Fibroblast of skin of abdomen (primary cell): Measurements from ENCODE around the gene C11orf86.
A peak's percentile ranks its signal among the peaks of the same experiment; 100 is the strongest.
"Not testable (repeated sequence)": the region's sequence is repeated elsewhere in the genome, so short reads cannot be mapped to it uniquely, and the experiment has no call there.

Source experiments
- DNase-seq: peaks from one replicate; pipeline ENCODE4 v3.0.0-alpha.2; 2013

The C11orf86 gene

GRCh38 chr11:66967670-66968425 lies 7.3 kb upstream of the C11orf86 start:
- peak; percentile 89 for DNase-seq

GRCh38 chr11:66969584-66970225 lies 5.4 kb upstream of the C11orf86 start:
- DNase-seq: peak; percentile 95

GRCh38 chr11:66970371-66970806 lies 4.7 kb upstream of the C11orf86 start:
- no peak for DNase-seq

GRCh38 chr11:66970807-66971442 lies 4.2 kb upstream of the C11orf86 start:
- peak; percentile 99 for DNase-seq

GRCh38 chr11:66971488-66971887 lies 3.6 kb upstream of the C11orf86 start:
- no peak for DNase-seq

GRCh38 chr11:66973956-66974580 lies 1.0 kb upstream of the C11orf86 start:
- peak; percentile 82 for DNase-seq

GRCh38 chr11:66975405-66976027 lies 412 bp downstream of the C11orf86 start:
- no peak for DNase-seq

GRCh38 chr11:66976028-66976467 lies 944 bp downstream of the C11orf86 start:
- DNase-seq: no peak

- DNase-seq: no peak
Measured at GRCh38 chr11:66976925-66977324, 1.8 kb downstream of the C11orf86 start.

- DNase-seq: no peak
Measured at GRCh38 chr11:66978229-66978628, 3.1 kb downstream of the C11orf86 start.

- DNase-seq: no peak
Measured at GRCh38 chr11:66978717-66979116, 3.6 kb downstream of the C11orf86 start.

GRCh38 chr11:66979336-66979980 lies 4.4 kb downstream of the C11orf86 start:
- DNase-seq: peak; percentile 51

- peak; percentile 93 for DNase-seq
Measured at GRCh38 chr11:66981976-66982578, 7.0 kb downstream of the C11orf86 start.

- no peak for DNase-seq
Measured at GRCh38 chr11:66983275-66983924, 8.3 kb downstream of the C11orf86 start.

- no peak for DNase-seq
Measured at GRCh38 chr11:66985508-66986177, 10.5 kb downstream of the C11orf86 start.

GRCh38 chr11:66986178-66986545 lies 11.1 kb downstream of the C11orf86 start:
- no peak for DNase-seq

- no peak for DNase-seq
Measured at GRCh38 chr11:66987158-66987620, 12.1 kb downstream of the C11orf86 start.

GRCh38 chr11:66987924-66988637 lies 13.0 kb downstream of the C11orf86 start:
- DNase-seq: no peak

GRCh38 chr11:66988741-66989140 lies 13.6 kb downstream of the C11orf86 start:
- not testable (repeated sequence) for DNase-seq

GRCh38 chr11:66989360-66989759 lies 14.3 kb downstream of the C11orf86 start:
- DNase-seq: not testable (repeated sequence)
